ENCODE measurements around the gene PRKCA.
"Not testable (repeated sequence)": the region's sequence is repeated elsewhere in the genome, so short reads cannot be mapped to it uniquely, and the experiment has no call there.

Gene PRKCA

DNA sequence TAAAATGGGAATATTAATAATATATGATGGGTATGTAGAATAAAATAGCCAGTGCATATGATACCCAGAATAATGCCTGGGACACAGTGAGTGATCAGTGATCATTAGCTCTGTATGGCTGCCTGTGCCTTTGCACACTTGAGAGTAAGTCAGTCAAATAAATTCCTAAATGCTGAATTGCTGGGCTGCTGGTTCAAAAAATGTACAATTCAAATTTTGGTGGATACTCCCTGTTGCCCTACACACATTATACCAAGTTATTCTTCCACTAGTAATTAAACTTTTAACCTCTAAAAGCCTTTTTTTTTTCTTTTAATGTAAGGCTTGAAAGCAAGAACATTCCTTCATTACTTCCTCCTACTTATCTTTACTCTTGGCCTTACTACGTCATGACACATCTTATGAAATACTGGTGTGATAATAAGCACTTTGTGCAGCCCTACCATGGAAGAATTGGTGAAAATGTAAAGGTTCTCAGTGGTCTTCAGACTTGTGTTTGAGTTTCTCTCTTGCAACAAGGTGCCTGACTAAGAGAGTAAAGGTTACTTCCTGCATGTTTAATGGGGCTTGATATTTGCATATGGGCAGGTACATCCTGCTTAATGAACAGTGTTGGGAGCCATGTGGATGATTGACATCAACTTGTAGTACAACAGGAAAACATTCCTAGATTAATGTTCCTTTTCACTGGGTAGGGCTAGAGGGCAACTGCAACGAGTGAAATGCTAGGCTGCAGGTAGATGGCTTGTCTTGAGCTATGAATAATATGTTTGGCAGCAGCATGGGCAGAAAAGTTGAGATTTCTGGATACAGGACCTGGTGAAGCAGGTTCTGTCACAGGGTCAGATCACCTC is 84.3 kb downstream of the PRKCA start:
- Histone ChIP-seq H3K36me3 (ENCODE audit: control insufficient read depth, insufficient read depth, low read length) (no peaks in the 10 kb centered on the region), H3K9ac (ENCODE audit: low read length) (no peak overlapping the region), H3K27ac (ENCODE audit: low read depth, low read length) (no peak overlapping the region), H3K4me1 (ENCODE audit: control insufficient read depth, insufficient read depth, low read length) (no peaks in the 10 kb centered on the region), H3K4me3 (ENCODE audit: low read length) (no peak overlapping the region), H3K27me3 (ENCODE audit: control insufficient read depth, insufficient read depth, low read length) (no peaks in the 10 kb centered on the region)

DNA sequence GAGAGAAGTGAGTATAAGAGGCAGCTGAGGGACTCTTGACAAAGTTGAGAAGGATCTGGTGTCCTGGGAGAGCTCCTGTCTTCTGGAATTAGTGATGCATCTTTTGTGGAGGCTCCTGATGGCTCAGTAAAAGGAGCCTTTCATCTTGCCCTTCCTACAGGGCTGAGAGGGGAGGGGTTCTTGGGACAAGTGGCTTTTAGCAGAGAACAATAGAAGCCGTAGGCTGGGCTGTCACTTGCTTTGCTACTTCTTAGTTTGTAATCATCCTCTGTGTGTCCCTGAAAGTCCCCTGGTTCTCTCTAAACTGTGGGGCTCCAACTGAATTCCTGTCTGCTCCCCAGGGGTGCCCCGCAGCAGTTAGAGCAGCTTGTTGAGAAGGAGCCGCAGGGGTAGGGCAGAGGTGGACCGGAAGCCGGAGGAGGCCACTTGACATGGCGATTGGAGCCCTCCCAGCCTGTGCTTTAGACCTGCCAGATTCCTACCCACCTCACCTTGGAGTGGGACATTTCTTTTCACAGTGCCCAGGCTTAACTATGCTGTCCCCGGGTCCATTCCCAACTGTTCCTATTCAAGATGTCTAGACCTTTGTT is 85.1 kb downstream of the PRKCA start:
- Histone ChIP-seq H3K27ac (ENCODE audit: low read depth, low read length) (no peak overlapping the region), H3K36me3 (ENCODE audit: control insufficient read depth, insufficient read depth, low read length) (no peaks in the 10 kb centered on the region), H3K27me3 (ENCODE audit: control insufficient read depth, insufficient read depth, low read length) (no peaks in the 10 kb centered on the region), H3K4me1 (ENCODE audit: control insufficient read depth, insufficient read depth, low read length) (no peaks in the 10 kb centered on the region), H3K4me3 (ENCODE audit: low read length) (no peak overlapping the region), H3K9ac (ENCODE audit: low read length) (no peak overlapping the region)

DNA sequence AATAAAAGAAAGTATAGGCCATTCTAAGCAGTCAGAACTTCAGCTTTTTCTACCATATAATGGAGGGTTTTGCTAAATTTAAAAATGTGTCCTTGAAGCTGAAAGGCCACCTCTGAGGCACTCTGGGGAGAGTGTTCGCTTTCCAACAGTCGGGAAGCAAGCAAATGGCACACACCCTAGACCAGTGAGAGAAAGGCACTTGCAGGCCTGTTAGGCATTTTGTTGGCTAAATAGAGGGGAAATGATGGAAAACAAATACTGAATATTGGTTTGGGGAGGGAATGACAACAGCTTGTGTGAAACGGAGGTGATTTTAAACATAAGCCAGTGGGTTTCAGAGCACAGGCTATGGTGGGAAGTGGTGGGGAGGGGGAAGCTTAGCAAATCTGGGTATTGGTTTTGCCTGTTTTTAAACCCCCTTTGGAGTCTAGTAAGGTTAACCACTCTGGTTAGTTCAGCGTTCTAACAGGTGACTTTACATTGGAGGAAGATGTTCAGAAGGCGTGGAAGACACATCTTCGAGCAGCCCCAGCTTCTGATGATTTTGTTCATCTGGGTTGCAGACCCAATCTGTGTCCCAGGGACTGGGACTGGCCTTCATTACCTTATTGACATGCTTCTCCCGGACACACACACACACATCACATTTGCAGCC is 90.5 kb downstream of the PRKCA start:
- Histone ChIP-seq H3K4me3 (ENCODE audit: low read length) (no peak overlapping the region), H3K27me3 (ENCODE audit: control insufficient read depth, insufficient read depth, low read length) (no peaks in the 10 kb centered on the region), H3K4me1 (ENCODE audit: control insufficient read depth, insufficient read depth, low read length) (peaks cover 3% of the 10 kb centered on the region), H3K9ac (ENCODE audit: low read length) (no peak overlapping the region), H3K27ac (ENCODE audit: low read depth, low read length) (no peak overlapping the region), H3K36me3 (ENCODE audit: control insufficient read depth, insufficient read depth, low read length) (no peaks in the 10 kb centered on the region)

DNA sequence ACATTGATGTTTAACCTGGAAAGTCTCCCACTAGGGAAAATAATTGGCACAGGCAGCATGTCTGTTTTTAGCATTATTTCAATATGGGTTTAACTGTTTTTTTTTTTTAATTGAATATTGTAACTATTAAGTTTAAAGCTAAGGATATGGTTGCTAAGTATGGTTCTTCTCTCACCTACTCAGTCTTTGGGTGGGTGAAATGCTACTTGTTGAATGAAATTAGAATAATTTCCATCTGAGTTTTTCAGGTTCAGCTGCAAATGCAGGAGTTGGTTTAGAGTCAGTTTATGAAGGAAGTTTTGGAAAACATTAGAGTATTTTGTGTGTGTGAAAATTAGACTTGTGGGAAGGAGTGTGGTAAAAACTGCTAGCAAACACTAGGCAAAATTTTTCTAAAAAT is 93.5 kb downstream of the PRKCA start:
- Histone ChIP-seq H3K36me3 (ENCODE audit: control insufficient read depth, insufficient read depth, low read length) (no peaks in the 10 kb centered on the region), H3K9ac (ENCODE audit: low read length) (no peak overlapping the region), H3K4me3 (ENCODE audit: low read length) (no peak overlapping the region), H3K27me3 (ENCODE audit: control insufficient read depth, insufficient read depth, low read length) (no peaks in the 10 kb centered on the region), H3K4me1 (ENCODE audit: control insufficient read depth, insufficient read depth, low read length) (peaks cover 3% of the 10 kb centered on the region), H3K27ac (ENCODE audit: low read depth, low read length) (no peak overlapping the region)

DNA sequence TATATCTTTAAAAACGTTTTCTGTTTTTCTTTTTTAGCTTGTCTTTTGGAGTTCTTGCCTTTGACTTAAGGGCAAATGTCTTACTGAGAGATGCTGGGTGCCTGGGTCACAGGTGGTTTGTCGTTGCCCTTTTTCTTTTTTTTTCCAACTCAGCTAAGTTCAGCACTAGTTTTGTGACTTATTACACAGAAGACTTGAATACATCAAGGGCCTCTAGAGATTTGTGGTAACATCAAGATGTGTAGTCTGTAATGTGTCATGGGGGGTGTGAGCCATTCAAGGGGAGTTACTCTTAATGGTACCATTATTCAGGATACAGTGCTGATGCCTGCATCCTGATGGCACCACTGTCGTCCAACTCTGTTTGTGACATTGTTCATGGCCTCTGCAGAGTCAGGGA is 95.1 kb downstream of the PRKCA start:
- no peaks in the 10 kb centered on the region for H3K27me3 ChIP-seq (ENCODE audit: control insufficient read depth, insufficient read depth, low read length)
- no peak overlapping the region for H3K9ac ChIP-seq (ENCODE audit: low read length)
- H3K36me3 ChIP-seq (ENCODE audit: control insufficient read depth, insufficient read depth, low read length) = no peaks in the 10 kb centered on the region
- H3K27ac ChIP-seq (ENCODE audit: low read depth, low read length) = no peak overlapping the region
- peaks cover 4% of the 10 kb centered on the region for H3K4me1 ChIP-seq (ENCODE audit: control insufficient read depth, insufficient read depth, low read length)
- no peak overlapping the region for H3K4me3 ChIP-seq (ENCODE audit: low read length)

DNA sequence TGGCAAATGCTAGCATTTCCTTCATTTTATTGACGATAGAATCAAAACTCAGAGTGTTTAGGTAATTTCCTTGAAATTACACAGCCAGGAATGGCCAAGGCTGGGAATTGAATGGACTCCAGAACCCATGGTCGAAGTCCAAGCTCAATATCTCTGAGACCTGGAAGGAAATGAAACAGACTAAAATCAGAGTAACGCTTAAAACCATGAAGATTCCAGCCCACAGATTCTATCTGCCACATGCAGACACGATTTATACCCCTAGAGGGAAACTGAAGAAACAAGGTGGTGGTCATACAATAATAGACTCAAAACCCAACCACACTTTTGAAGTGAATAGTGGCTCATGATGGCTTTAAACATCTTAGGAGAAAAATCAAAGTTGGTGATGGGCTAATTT is 95.6 kb downstream of the PRKCA start:
- Histone ChIP-seq H3K9ac (ENCODE audit: low read length) (no peak overlapping the region), H3K4me3 (ENCODE audit: low read length) (no peak overlapping the region), H3K36me3 (ENCODE audit: control insufficient read depth, insufficient read depth, low read length) (no peaks in the 10 kb centered on the region), H3K4me1 (ENCODE audit: control insufficient read depth, insufficient read depth, low read length) (peaks cover 7% of the 10 kb centered on the region), H3K27me3 (ENCODE audit: control insufficient read depth, insufficient read depth, low read length) (no peaks in the 10 kb centered on the region), H3K27ac (ENCODE audit: low read depth, low read length) (no peak overlapping the region)

DNA sequence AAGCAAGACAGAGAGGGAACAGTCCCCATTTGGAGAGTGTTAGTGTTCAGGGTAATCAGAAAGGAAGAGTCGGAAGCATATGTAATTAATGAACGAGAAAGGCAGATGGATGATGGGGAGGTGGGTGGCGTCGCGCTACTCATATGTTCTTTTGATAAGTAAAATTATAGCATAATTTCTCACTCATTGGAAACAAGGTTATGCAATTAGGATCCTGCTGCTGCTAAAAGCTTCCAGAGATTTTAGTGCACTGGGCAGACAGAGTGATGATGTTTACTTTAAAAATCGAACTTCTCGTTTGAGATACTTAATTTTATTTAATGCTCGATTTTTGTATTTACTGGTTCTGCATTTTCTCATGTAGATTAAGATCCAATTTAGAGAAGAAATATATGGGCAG is 96.2 kb downstream of the PRKCA start:
- H3K4me3 ChIP-seq (ENCODE audit: low read length) = no peak overlapping the region
- no peaks in the 10 kb centered on the region for H3K27me3 ChIP-seq (ENCODE audit: control insufficient read depth, insufficient read depth, low read length)
- no peak overlapping the region for H3K27ac ChIP-seq (ENCODE audit: low read depth, low read length)

DNA sequence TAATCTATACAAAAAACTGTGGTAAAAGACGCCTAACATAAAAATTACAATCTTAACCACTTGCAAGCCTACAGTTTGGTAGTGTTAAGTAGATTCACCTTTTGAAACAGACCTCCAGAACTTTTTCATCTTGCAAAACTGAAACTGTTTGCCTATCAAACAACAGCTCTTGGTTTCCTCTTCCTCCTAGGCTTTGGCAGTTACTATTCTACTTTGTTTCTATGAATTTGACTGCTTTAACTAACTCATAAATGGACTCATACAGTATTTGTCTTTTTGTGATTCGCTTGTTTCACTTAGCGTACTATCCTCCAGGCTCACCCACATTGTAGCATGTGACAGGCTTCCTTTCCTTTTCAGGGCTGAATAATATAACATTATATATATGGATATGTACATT is 97.0 kb downstream of the PRKCA start:
- Histone ChIP-seq H3K9ac (ENCODE audit: low read length) (no peak overlapping the region), H3K27me3 (ENCODE audit: control insufficient read depth, insufficient read depth, low read length) (no peaks in the 10 kb centered on the region), H3K27ac (ENCODE audit: low read depth, low read length) (no peak overlapping the region)

More for the DNA sequence above, 96.2 kb downstream of the PRKCA start:
- peaks cover 12% of the 10 kb centered on the region for H3K4me1 ChIP-seq (ENCODE audit: control insufficient read depth, insufficient read depth, low read length)
- no peak overlapping the region for H3K9ac ChIP-seq (ENCODE audit: low read length)
- no peaks in the 10 kb centered on the region for H3K36me3 ChIP-seq (ENCODE audit: control insufficient read depth, insufficient read depth, low read length)

DNA sequence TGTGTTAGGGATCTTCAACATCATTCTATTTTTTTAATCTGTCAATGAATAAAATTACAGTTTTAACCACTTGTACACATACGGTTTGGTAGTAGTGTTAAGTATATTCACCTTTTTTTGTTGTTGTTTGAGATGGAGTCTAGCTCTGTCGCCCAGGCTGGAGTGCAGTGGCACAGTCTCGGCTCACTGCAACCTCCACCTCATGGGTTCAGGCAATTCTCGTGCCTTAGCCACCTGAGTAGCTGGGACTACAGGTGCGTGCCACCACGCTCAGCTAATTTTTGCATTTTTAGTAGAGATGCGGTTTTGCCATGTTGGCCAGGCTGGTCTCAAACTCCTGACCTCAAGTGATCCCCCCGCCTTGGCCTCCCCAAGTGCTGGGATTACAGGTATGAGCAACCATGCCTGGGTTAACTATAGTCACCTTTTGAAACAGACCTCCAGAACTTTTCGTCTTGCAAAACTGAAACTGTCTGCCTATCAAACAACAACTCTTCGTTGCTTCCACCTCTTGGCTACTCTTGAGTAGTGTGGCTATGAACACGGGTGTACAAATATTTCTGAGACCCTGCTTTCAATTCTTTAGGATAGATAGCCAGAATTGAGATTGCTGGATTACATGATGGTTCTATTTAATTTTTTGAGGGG is 97.8 kb downstream of the PRKCA start:
- H3K9ac ChIP-seq (ENCODE audit: low read length); H3K27me3 ChIP-seq (ENCODE audit: control insufficient read depth, insufficient read depth, low read length); H3K27ac ChIP-seq (ENCODE audit: low read depth, low read length); H3K36me3 ChIP-seq (ENCODE audit: control insufficient read depth, insufficient read depth, low read length); H3K4me3 ChIP-seq (ENCODE audit: low read length): not testable (repeated sequence)
- H3K4me1 ChIP-seq (ENCODE audit: control insufficient read depth, insufficient read depth, low read length) = peaks cover 20% of the 10 kb centered on the region

More for the DNA sequence above, 97.0 kb downstream of the PRKCA start:
- no peak overlapping the region for H3K4me3 ChIP-seq (ENCODE audit: low read length)
- no peaks in the 10 kb centered on the region for H3K36me3 ChIP-seq (ENCODE audit: control insufficient read depth, insufficient read depth, low read length)
- H3K4me1 ChIP-seq (ENCODE audit: control insufficient read depth, insufficient read depth, low read length) = peaks cover 17% of the 10 kb centered on the region

DNA sequence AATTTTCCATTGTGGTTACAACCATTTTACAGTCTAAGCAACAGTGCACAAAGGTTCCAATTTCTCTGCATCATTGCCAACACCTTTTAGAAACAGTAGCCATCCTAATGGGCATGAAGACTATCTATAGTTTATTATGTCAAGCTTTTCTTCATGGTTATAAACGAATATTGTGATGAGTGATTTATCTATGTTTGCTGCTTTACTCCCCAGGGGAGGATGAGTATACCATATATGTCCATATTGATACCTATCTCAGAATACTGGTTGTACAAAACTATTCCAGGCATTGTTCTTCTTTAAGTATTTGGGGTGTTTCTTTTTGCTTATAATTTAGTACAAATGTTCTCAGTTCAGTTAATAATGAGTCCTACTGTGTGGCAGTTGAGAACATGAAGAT is 98.3 kb downstream of the PRKCA start:
- H3K27ac ChIP-seq (ENCODE audit: low read depth, low read length) = no peak overlapping the region
- H3K4me1 ChIP-seq (ENCODE audit: control insufficient read depth, insufficient read depth, low read length) = peaks cover 20% of the 10 kb centered on the region
- no peaks in the 10 kb centered on the region for H3K27me3 ChIP-seq (ENCODE audit: control insufficient read depth, insufficient read depth, low read length)
- H3K36me3 ChIP-seq (ENCODE audit: control insufficient read depth, insufficient read depth, low read length) = no peaks in the 10 kb centered on the region
- H3K9ac ChIP-seq (ENCODE audit: low read length) = no peak overlapping the region
- H3K4me3 ChIP-seq (ENCODE audit: low read length) = no peak overlapping the region

DNA sequence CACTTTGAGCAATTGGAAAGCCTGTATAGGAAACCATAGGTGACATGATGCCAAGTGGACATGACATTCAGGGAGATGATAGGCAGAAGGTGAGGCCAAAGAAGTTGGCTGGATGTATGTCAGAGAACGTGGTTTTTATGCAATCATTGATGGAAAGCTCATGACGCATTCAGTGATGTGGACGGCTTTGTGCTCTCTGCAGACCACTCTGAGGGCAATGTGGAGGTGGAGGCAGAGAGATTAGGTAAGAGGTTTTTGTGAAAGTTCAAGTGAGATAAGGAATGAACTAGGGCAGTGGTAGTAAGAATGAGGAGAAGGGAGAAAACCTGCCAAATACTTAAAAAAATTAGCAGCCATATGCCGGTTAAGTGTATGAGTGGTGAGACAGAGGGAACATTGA is 99.0 kb downstream of the PRKCA start:
- H3K27ac ChIP-seq (ENCODE audit: low read depth, low read length) = no peak overlapping the region
- no peak overlapping the region for H3K4me3 ChIP-seq (ENCODE audit: low read length)
- H3K4me1 ChIP-seq (ENCODE audit: control insufficient read depth, insufficient read depth, low read length) = peaks cover 17% of the 10 kb centered on the region
- no peaks in the 10 kb centered on the region for H3K27me3 ChIP-seq (ENCODE audit: control insufficient read depth, insufficient read depth, low read length)
- no peaks in the 10 kb centered on the region for H3K36me3 ChIP-seq (ENCODE audit: control insufficient read depth, insufficient read depth, low read length)
- H3K9ac ChIP-seq (ENCODE audit: low read length) = no peak overlapping the region

DNA sequence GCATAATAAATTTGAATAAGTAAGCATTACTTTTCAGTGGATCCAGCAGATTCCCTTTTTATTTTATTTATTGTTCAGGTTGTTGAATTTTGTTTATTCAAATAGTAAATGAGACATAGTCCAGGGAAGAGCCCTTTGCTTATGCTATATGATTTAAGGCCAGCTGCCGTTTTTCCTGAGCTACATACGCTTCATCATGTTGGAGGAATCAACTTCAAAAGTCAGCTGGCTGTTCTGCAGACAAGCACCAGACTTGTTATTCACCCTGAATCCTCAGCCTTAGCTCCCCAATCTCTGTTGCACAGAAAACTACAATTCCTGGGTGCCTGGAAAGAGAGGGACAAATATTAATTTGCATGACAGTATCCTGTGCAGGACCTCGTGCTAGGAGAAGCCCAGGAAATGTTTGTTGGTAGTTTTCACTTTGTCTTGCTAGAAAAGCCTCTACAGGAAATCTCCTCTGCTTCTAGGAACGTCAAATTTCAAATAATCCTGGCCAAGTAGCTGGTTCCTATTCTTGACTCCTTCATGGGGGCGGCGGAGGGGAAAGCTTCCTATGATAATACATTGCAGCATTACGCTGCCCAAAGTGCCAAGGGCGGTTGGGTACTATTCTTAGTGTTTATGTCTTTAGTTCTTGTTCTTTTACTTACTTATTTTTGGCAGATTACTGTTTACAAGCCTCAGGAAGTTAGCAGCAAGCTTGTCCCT is 101.6 kb downstream of the PRKCA start:
- no peak overlapping the region for H3K9ac ChIP-seq (ENCODE audit: low read length)

More for the DNA sequence above, 101.6 kb downstream of the PRKCA start:
- no peak overlapping the region for H3K4me3 ChIP-seq (ENCODE audit: low read length)
- H3K27me3 ChIP-seq (ENCODE audit: control insufficient read depth, insufficient read depth, low read length) = no peaks in the 10 kb centered on the region
- no peak overlapping the region for H3K27ac ChIP-seq (ENCODE audit: low read depth, low read length)
- H3K4me1 ChIP-seq (ENCODE audit: control insufficient read depth, insufficient read depth, low read length) = peaks cover 17% of the 10 kb centered on the region
- H3K36me3 ChIP-seq (ENCODE audit: control insufficient read depth, insufficient read depth, low read length) = no peaks in the 10 kb centered on the region

All from rectal smooth muscle tissue (tissue), 1 donor.